Endothelial cell (in vitro differentiated cells): ENCODE results near the gene TLR10. TPM values are rescaled to one million over a fixed set of nuclear protein-coding genes. Genes with fewer than 3 reads are reported as not detected.

Source experiments
- DNase-seq: peaks from one replicate; pipeline ENCODE4 v3.0.0; 2021; ENCODE audit warnings: low spot score
- H3K27ac Mint-ChIP-seq: one replicate; pipeline ENCODE4 v1.8.0; 2021; ENCODE audit warnings: mixed read lengths, inconsistent platforms; ENCODE audit not compliant: unreplicated experiment
- H3K27me3 Mint-ChIP-seq: one replicate; pipeline ENCODE4 v1.8.0; 2021; ENCODE audit warnings: mild to moderate bottlenecking, moderate library complexity, mixed read lengths, inconsistent platforms; ENCODE audit not compliant: unreplicated experiment
- H3K36me3 Mint-ChIP-seq: one replicate; pipeline ENCODE4 v1.8.0; 2021; ENCODE audit warnings: mild to moderate bottlenecking, low read depth, mixed read lengths, inconsistent platforms; ENCODE audit not compliant: unreplicated experiment
- H3K4me1 Mint-ChIP-seq: one replicate; pipeline ENCODE4 v1.8.0; 2021; ENCODE audit warnings: mild to moderate bottlenecking, mixed read lengths, inconsistent platforms; ENCODE audit not compliant: unreplicated experiment
- H3K4me3 Mint-ChIP-seq: one replicate; pipeline ENCODE4 v1.8.0; 2021; ENCODE audit warnings: mild to moderate bottlenecking, mixed read lengths, inconsistent platforms; ENCODE audit not compliant: unreplicated experiment
- H3K9me3 Mint-ChIP-seq: one replicate; pipeline ENCODE4 v1.8.0; 2021; ENCODE audit warnings: mixed read lengths, inconsistent platforms; ENCODE audit not compliant: unreplicated experiment
- total RNA-seq: library from RNA; stranded (reverse); fragmentation: NEBNext Ultra II Directional; extraction: Animal tissue kit (Norgen Biotek cat#: 25700); gene quantifications from one replicate; pipeline ENCODE4 v1.2.1, GENCODE V29; 2021; ENCODE audit not compliant: unreplicated experiment
- TF ChIP-seq, protein P1 (sequence below): fragments of 200-600 bp; sonication (generic); IDR thresholded peaks from one replicate; pipeline ENCODE4 v1.5.0; 2021; ENCODE audit warnings: antibody characterized with exemption; ENCODE audit not compliant: unreplicated experiment

TLR10 gene
- total RNA-seq, 1 donor from 2014 or later = not detected

DNA sequence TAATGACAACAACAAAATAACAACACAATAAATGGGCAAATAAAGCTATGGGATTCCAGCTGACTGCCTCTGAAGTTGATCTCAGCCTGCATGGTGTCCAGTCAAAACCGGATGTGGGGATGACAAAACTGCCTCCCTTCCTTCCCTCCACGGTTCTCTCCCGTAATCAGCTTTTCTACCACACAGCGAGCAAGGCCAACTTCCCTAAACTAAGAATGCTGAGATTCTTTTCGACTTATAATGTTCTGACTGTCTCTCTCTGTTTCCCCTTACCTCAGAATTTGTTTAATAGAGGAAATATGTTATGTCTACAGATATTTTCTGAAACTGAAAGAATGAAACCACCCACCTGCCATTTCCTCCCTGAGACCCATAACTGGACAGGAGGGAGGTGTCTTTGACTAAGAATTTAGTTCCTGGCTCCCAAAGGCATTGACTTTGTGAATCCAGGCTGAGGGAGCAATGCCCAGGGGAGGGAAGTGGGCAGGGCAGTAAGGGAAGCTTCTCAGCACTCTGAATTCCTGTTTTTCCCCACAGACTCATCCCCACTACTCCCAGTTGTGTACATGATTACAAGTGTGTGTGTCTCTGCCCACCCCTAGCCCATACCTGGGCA is 22.8 kb upstream of the TLR10 start:
- DNase-seq = no peak
- no peaks in the 10 kb centered on the region for H3K4me1 Mint-ChIP-seq
- no peak overlapping the region for H3K27ac Mint-ChIP-seq
- peaks cover 10% of the 10 kb centered on the region for H3K36me3 Mint-ChIP-seq
- H3K27me3 Mint-ChIP-seq = no peaks in the 10 kb centered on the region
- H3K4me3 Mint-ChIP-seq = no peak overlapping the region
- TF ChIP-seq, protein P1, sequence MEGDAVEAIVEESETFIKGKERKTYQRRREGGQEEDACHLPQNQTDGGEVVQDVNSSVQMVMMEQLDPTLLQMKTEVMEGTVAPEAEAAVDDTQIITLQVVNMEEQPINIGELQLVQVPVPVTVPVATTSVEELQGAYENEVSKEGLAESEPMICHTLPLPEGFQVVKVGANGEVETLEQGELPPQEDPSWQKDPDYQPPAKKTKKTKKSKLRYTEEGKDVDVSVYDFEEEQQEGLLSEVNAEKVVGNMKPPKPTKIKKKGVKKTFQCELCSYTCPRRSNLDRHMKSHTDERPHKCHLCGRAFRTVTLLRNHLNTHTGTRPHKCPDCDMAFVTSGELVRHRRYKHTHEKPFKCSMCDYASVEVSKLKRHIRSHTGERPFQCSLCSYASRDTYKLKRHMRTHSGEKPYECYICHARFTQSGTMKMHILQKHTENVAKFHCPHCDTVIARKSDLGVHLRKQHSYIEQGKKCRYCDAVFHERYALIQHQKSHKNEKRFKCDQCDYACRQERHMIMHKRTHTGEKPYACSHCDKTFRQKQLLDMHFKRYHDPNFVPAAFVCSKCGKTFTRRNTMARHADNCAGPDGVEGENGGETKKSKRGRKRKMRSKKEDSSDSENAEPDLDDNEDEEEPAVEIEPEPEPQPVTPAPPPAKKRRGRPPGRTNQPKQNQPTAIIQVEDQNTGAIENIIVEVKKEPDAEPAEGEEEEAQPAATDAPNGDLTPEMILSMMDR = no peak
- H3K9me3 Mint-ChIP-seq = peaks cover 12% of the 10 kb centered on the region

DNA sequence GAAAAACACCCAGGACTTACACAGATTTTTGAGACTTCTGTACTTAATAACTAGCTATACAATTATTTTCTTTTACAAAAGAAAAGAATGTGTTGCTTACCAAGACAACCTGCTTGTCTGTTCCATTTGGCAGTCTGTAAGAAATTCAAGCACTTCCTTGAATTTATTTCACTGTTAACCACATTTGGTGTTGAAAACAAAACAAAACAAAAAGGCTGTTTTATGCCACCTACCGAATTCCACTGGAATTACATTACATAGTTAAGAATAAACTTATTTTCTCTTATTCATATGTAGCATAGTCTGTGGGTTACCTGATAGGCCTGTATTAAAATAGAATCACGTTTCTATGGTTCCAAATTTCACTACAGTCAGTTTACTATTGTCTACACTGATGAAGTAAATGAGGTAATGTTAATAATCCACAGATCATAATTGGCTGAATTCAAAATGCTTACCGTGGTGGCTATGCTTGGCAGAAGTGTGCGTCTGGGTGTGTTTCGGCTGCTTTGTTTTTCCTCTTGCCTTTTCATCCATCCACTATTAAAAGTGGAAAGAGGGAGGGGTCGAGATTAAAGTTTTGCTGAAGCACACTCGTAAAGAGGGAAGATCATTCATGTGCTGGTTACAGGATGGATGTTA is 22.0 kb upstream of the TLR10 start, which contains the start of gene TLR1:
Gene TLR1, minus strand, starts transcription at position 138 of the 642 bp plus-strand sequence. CDS start 5,960 bp downstream, outside the sequence.
- TF ChIP-seq, protein P1 = peak; percentile 67
- Mint-ChIP-seq H3K27ac (no peak within 1 kb of the TSS), H3K4me1 (no peaks in the 10 kb centered on the region), H3K27me3 (no peaks in the 10 kb centered on the region), H3K36me3 (peaks cover 10% of the 10 kb centered on the region), H3K4me3 (no peak within 1 kb of the TSS), H3K9me3 (peaks cover 12% of the 10 kb centered on the region)
- no peak for DNase-seq

DNA sequence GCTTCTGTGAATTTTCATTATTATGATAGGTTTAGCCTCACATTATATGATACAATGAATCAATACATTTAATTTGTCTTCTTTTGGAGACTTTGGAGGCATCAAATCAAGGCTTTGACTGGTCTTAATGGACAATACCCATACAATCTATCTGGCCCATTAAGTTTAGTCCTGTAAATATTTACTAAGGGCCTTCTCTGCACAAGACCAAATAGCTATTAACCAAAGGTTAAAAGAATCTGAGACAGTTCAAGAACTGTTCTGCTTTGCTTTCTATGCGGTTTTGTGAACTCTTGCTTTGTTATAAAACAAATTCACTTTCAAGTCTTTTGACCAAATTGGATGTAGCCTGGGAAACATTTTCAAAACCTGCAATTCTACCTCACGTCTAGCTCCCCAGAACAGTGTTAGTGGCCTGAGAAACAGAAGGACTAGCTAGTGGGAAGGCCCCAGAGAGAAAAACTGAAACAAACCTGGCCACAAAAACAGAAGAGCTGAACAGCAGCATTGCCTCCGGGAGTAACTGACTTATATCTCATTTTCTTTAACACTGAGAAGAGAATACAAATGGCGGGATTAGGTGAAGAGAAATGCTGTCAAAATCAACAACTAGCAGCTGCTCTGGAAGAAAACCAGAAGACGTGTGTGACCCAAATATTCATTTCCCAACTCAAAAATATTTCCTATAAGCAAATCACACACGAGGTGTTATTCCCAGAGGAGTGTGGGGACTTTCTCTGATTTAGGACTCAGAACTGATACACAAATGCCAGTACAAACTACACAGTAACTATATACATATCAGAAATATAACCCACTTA is 21.3 kb upstream of the TLR10 start:
- Mint-ChIP-seq H3K36me3 (peaks cover 10% of the 10 kb centered on the region), H3K27me3 (no peaks in the 10 kb centered on the region), H3K4me3 (no peak overlapping the region), H3K27ac (no peak overlapping the region), H3K9me3 (peaks cover 12% of the 10 kb centered on the region), H3K4me1 (no peaks in the 10 kb centered on the region)
- no peak for DNase-seq
- TF ChIP-seq, protein P1 = no peak

DNA sequence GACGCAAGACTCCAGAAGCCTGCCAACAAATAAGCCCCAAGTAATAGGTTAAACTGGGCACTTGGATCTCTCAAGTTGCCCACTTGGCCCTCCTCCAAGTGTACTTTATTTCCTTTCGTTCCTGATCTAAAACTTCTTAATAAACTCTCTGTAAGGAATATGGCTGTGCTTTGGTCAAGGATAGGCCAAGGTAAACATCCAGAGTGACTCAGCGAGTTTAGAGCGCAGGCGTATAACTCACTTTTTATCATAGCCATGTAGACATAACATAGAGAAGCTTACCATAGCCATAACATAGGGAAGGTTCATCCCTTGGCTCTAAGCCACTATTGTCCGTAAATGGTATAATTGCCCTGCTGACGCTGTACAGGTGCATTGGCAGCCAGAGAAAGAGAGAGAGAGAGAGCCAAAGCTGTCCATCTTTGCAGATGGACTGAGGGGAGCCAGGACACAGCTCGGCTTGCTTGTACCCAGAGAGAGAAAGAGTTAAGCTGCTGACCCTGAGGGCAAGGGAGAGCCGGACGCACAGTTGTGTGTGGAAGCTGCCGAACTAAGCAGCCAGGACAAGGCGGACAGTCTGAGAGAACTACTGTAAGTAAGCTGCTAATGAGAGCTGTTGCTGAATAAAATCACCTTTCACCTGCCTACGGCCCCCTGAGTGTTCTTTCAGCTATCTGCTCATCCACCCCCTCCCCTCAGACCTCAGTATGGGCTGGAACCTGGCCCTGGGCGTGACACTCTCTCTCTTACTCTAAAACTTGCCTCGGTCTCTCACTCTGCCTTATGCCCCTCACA is 20.0 kb upstream of the TLR10 start:
- no peak overlapping the region for H3K27ac Mint-ChIP-seq
- TF ChIP-seq, protein P1 = no peak
- DNase-seq = no peak
- peaks cover 10% of the 10 kb centered on the region for H3K36me3 Mint-ChIP-seq
- no peak overlapping the region for H3K4me3 Mint-ChIP-seq
- H3K9me3 Mint-ChIP-seq = peaks cover 12% of the 10 kb centered on the region
- H3K4me1 Mint-ChIP-seq = no peaks in the 10 kb centered on the region
- no peaks in the 10 kb centered on the region for H3K27me3 Mint-ChIP-seq
